NAMALWA (cell line): ENCODE results near the gene DCDC2B.

Source experiments
- DNase-seq: peaks from one replicate; pipeline ENCODE4 v3.0.0-alpha.2; 2015; ENCODE audit warnings: low spot score

DCDC2B gene

DNA sequence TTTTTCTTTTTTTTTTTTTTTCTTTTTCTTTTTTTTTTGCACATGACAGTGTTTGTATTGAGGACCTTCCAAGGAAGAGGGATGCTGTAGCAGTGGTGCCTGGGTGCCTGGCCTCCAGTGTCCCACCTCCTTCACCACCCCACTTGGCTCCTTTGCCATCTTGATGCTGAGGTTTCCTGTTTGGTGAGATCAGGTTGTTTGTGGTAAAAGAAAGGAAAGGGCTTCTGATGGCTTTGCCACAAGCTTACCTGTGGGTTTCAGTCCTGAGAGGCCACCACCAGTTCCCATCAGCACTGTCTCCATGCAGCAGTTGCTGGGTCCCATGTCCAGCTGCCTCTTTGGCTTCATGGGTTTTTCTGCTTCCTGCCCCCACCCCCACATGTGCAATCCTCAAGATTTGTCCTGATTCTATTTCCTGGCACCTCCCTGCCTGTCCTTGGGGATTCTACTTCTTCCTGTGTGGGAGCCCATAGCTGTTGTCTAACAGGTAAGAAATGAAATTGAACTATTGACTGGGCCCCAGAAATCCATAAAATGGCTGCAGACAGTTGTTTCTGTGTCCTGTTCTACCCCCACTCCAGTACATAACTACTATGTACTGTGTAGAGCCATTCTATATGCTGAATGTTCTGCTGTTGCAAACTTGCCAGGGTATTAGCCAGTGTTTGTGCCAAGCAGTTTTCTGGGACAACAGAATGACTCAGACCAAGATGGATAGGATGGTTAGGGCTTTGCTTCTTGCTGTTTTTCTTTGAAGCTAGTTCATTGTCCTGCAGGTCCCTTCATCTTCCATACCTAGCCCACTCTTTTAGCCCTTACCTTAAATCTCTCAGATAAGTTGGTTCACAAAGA lies 12.7 kb upstream of the DCDC2B start:
- DNase-seq = no peak

DNA sequence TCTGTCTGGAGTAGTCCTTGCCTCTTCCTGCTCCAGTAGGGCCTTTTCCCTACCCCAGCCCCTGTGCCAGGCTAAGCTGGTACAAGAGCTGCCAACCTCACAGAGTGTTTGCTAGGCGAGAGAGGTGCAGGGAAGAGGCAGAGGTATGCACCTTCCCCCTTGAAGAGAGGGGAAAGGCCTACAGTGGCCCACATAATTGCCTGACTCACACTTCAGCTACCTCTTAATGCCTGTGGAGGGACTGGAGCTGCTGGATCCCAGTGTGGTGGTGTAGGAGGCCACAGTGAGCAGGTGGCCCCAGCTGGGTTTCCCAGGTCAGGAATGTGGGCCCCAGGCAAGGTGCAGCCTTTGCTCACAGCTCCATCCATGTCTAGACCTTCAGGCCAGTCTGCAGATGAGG lies 11.8 kb upstream of the DCDC2B start:
- no peak for DNase-seq

DNA sequence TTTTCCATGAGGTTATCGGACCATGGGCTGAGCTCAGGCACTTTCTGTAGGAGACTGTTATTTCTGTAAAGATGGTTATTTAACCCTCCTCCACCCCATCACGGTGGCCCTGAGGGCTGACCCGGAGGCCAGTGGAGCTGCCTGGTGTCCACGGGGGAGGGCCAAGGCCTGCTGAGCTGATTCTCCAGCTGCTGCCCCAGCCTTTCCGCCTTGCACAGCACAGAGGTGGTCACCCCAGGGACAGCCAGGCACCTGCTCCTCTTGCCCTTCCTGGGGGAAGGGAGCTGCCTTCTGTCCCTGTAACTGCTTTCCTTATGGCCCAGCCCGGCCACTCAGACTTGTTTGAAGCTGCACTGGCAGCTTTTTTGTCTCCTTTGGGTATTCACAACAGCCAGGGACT lies 11.1 kb upstream of the DCDC2B start:
- no peak for DNase-seq

DNA sequence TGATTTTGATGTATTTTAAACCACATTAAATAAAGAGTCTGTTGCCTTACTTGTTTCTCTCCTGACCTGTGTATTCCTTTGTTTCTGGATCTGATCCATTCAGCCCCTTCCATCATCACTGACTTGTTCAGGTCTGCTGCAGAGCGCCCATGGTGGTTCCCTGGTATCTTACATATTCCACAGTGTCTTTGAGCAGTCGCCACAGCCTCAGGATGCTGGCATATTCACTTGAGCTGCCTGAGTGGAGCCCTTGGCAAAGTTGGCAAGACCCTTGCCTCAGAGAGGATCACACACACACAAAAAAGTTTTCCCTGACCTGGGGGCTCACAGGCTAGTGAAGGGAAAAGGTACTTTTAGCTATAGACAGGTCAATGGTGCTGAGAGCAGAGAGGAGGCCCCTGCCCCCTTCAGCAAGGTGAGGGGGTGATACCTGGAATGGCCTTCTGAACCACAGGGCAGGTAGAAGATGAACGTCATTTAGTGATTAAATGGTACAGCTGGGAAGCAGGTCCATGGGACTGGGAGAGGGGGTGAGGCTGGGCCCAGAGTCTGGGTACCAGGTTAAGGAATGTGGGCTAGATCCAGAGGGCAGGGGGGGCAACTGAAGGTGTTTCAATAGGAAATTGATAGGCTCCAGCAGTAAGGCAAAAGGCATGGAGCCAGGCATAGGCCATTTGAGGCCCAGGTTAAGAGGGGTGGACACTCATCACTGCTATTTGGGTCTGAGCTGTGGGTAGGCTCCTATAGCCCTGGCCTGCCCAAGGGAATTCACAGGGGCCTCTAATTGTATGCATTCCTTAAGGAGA lies 10.4 kb upstream of the DCDC2B start:
- no peak for DNase-seq

DNA sequence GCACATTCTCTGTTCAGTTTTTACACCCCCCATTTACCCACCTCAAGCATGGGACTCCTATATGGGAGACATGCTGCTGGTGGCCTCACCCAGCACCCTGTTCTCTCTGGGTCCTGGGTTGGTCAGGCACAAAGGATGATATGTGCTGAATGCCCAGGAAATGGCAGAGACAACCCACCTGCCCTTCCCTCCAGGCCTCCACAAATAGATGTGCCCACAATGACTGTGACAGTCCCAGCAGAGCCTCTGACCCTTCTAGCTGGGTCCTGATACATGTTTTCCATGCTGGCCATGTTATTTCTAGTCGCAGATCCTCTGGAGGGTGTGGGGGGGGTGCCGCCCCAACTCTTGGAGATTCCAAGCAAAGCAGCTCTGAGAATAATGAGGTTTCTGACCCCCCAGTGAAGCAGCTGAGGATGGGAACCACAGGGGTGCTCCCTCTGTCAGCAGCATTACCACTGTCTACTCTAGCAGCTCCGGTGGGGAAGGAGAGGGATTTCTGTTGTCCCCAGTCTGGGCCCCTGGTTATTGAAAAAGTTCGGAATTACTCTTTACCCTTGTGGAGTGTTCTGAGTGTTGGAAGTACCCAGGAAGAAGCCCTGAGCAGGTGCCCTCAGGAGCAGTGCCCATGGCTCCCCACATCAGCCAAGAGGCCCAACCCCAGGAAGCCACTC lies 9.7 kb upstream of the DCDC2B start:
- no peak for DNase-seq

DNA sequence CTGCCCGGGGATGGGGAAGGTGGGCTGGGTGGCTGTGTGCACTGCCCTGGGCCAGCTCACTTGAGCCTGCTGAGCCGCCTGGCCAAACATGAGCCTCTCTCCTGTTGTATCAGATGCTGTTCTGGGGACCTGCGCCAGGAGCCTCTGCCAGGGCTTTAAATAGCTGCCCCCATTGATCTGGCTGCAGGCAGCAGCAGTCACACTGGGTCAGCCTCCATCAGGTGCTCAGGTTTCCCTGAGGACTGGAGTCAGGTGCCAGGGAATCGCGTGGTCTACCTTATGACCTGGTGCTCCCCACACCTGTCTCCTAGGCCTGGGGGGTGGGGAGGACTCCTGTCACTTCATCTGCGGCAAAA lies 9.2 kb upstream of the DCDC2B start:
- DNase-seq = no peak

DNA sequence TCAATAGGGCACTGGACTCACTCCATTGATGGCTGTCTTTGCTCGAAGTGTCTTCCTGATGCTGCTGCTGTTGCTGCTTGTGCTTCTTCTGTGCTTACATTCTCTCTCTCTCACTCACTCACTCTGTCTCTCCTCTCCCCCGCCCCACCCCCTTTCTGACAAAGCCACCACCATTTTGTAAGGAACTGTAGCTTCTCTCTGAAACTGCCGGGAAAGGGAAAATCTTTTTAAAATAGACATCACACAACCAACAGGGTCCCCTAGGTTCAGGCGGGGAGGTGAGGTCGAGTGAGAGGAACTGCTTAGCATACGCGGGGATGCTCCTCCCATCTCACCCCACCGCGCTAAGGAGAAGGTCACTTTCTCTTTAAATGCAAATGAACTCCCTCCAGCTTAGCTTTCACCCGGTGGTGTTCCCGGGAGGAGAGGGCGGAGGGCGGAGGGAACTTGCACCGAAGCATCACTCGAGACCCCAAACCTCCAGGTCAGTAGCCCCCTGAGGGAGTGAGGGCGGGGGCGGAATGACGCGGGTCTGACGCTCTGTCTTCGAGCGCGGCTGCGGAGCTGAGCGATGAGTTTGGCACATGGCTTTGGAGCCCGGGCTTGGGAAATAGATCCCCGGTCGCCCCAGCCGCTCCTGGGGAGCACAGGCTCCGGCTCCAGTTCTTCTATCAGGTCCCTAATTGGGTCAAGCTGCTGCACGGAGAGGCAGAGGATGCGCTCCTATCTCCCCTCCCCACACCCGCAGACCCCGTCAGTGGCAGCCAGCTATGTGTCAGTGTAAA lies 8.5 kb upstream of the DCDC2B start, which contains the start of gene CCDC28B:
Gene CCDC28B (plus strand): TSS at position 370 of the 785 bp plus-strand sequence. CDS start 1,341 bp downstream, outside the sequence.
- DNase-seq = peak; percentile 78

DNA sequence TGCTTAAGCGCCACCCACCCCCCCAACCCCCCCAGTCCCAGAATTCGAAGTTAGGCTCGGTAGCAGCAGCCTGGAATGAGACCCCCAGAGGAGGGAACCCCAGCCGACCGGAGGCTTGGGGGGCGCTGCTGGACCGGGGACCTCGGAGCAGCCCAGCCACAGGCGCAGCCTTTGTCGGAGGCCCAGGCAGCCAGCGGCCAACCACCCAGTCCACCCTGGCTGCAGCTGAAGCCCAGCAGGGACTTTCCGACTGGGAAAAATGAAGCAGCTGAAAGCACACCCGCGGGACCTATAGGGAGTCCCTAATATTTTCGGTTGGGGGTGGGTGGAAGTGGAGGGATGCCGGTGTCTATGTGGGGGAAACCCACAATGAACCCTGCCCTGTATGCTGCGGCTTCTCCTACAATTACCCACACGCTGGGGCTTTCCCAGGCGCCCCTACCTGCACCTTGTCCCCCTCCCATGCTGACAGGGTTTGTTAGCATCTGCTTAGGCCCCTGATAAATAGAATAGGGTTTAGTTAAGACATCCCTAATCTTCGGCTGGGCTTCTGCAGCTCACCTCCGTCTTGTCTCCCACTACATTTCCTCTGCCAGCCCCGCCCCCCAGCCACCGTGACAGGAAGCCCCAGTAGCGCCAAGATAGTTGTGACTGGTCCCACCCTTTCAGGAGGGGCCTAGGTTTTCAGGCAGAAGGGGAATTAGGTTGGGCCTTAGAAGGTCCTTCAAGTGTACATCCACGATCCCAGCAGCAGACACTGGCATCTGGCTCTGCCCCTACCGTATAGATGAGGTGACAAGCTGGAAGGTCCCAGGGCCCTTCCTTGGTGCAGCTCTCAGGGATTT lies 7.7 kb upstream of the DCDC2B start:
- DNase-seq = peak; percentile 62

DNA sequence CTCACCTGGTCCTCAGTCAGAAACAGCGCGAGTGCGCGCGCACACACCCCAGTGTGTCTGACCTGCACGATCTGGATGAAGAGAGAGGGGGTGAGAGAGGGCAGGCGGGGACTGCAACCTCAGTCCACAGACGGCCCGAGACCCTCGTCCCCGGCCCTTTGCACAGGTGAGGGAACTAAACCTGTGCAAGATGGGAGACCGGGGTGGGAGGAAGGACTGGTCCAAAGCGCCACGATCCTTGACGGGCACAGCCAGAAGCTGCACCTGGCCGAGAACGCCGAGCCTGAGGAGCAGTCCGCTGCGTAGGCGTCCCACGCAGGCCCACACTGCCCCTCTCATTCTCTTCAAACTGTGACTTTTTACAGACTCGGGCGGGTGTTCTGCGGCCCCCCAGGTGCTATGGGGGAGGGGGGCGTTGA lies 3.9 kb upstream of the DCDC2B start:
- no peak for DNase-seq

DNA sequence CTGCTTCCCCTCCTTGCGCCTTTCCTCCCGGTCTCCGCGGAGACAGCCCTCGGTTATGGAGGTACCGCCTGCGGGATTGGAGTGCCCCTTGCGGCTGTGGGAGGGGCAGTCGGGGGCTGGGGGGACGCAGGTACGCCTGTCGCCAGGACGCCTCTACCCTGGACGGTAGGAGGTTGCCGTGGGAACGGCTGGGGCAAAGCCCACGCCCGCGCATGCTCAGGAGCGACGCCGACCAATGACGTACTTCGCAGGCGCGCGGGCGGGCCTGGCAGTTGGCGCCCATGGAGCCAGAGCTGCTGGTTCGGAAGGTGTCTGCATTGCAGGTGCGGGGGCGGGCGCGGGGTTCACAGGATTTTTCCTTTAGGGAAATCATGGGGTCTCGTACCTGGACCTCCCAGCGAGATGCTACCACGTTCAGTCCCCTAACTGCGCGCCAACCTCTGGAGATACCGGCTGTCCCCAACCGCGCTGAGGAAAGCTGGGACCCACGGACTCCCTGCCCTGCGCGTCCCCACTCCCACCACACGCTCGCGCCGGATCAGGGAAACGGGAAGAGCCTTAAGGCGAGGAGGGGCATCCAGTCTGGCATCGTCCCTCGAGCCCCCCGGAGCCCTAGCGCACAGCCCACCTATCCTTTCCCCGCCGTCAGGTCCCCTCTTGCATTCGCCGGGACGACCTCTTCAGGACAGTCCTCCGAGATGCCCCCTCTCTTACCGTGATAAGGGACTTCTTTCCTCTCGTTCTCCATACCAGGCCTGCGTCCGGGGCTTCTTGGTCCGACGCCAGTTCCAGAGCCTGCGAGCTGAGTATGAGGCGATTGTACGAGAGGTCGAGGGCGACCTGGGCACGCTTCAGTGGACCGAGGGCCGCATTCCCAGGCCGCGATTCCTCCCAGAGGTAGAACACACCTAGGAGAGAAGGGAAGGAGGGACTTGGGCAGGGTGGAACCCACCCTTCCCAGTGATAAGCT lies 3.2 kb upstream of the DCDC2B start, which contains the start of gene IQCC:
Gene IQCC (plus strand): TSS at position 271 of the 970 bp plus-strand sequence. CDS start 11 bp downstream, at position 282.
- peak; percentile 87 for DNase-seq

DNA sequence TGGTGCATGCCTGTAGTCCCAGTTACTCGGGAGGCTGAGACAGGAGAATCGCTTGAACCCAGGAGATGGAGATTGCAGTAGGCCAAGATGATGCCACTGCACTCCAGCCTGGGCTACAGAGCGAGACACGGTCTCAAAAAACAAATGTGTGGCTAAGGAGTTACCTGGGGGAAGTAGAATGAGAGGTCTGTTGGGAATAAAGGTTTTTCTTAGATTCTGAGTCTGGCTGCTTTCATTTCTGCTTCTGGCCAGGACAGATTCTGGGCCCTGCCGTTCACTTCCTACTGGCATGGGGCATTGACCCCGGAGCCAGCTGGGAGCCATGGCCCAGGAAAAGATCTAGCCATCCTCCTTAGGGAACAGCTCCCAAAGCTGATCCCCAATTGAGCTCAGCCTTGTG lies 420 bp upstream of the DCDC2B start:
- DNase-seq = no peak

DNA sequence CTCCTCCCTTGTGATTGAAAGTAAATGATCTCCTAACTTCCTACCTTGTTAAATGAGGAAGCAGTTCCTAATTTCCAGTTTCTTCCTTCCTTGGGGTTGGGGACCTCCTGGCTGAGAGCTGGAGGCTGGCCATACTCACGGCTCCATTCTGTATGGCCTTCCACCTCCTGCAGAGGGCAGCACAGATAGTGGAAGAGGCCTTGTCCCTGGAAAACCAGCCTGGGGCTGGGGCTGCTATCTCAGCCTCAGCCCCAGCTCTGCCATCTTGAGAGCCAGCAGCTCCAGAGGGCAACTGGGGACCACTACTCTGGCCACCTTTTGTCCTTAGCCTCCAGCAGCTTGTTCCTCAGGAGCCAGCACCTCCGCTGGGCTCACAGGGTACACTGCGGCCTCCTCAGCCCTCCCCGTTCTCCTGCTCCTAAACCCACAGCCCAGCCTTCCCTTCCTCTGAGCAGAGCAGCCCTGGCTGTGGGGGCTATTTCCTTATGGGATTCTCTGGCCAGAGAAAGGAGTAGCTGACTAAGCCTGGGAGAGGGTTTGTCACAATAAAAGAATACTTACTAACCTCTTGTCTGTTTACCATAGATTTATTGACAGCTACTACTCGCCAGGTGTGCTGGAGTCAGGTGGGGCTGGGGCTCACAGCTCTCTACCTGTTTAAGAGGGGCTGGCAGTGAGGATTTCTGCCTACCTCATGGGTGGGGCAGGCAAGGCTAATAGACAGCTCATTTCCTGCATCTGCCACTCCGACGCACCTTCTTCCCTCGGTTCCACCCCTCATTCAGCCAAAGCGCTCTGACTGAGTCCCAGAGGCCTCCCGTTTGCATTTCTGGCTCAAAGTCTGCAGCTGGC lies 7.0 kb downstream of the DCDC2B start:
- DNase-seq = peak; percentile 76

DNA sequence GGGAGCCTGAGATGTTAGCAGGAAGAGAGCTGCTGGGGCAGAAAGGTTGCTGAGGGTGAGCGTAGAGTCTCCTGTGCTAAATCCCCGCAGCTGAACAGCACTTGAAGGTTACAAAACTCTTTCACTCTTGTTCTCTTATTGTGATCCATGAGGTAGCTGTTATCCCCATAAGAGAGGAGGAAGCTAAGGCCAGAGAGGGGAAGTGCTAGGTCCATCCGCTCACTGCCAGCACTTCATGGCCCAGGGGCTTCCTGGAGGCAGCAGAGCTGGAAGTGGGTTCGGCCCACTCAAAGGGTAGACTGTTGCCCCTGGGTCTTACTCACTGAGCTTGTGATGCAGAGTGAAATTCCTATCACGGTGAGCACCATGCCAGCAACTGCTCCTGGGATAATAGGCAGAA lies 7.7 kb downstream of the DCDC2B start:
- DNase-seq = no peak

DNA sequence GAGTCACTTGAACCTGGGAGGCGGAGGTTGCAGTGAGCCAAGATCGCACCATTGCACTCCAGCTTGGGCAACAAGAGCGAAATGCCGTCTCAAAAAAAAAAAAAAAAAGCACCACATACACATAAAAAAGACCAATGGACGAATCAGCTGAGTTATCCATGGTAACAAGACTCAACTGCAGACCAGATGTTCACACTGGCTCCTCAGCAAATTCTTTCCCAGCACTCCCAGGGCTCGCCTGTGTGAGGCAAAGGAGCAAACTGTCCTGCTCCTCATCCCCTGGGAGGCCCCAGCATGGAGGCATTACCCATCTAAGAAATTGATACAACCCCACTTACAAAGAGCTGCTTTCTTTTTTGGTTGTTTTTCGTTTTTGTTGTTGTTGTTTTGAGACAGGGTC lies 10.1 kb downstream of the DCDC2B start:
- no peak for DNase-seq

DNA sequence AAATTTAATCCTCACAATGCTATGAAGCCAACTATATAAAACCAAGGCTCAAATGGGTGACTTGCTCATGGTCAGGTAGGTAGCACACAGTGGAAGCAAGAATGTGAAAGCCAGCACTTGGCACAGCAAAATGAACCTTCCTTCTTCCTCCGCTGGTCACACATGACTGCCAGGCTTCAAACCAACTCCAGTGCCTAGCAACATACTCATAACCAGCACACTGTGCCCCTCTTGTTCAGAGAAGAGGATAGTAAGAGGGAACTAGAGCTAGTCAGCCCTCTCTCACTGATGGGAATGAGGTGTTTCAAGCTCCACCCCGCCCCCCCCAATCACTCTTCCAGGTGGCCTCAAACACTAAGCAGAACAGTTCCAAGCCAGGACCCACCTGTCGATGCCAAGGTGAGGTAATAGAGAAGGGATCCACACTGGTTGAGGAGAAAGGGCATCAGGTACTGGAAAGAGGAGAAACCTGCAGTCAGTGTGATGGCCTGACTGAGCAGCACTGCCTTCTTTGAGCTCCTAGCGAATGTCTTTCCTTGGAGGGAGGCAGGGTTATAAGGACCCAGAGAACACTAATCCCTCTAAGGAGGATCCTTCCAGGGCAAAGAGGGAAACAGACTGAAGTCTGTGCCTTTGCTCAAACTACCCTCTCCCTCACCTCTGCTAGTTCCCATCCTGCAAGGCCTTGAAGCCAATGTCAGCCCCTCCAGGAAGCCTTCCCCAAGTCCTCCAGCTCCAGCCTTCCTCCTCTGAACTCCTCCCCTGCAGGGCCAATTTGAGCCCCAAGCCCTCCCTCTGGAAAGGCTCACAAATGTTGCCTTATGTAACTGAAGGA lies 12.1 kb downstream of the DCDC2B start:
- DNase-seq = peak; percentile 77

DNA sequence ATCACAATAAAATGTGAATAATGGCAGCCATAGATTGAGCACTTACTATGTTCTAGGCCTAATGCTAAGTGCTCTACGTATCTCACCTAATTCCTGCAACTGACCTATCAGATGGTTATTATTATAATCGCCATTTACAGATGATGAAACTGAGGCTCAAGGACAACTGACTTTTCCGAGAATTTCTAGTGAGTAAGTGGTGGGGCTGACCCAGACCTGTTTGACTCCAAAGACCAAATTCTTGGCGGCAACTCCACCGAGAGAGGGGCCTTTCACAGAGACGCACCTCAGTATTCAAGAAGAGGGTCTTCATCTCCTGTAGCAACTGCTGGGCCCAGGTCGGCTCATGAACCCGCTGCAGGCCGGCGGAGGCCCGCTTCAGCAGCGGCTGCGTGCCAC lies 12.7 kb downstream of the DCDC2B start:
- DNase-seq = no peak

DNA sequence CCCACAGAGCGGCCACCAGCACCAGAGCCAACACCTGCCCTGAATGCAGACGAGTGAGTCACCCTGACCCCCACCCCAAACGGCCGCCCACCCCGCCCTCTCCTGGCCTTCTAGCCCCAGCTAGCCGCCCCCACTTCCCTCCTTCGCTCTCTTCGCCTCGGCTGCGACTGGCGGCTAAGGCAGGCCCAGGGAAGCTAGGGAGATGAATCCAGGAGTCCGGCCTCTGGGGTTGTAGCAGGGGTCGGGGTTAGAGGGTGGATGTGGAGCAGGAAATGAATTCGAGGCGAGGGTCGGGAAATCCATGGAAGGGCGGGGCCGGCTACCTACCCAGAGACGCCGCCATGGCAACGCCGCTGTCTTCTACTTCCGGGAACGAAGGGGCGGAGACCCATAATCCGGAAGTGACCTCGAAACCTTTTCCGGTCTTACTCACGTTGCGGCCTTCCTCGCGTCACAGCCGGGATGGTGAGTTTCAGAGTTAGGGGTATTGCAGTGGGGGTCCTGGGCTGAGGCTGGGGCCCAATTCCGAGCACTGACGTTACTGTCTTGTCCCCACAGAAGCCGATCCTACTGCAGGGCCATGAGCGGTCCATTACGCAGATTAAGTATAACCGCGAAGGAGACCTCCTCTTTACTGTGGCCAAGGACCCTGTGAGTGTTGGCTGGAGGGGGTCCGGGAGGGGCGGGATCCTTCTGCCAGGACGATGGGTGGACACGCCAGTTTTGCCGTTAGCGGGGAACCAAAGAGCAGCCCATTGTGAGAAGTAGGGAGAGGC lies 13.3 kb downstream of the DCDC2B start, which contains the start of the genes EIF3I and TMEM234:
Gene EIF3I (plus strand): TSS at position 428 of the 776 bp plus-strand sequence. CDS start 35 bp downstream, at position 463.
Gene TMEM234 (minus strand): TSS at position 374 of the 776 bp plus-strand sequence. CDS start 31 bp downstream, at position 343.
- peak; percentile 94 for DNase-seq
